ENCODE measurements around the gene PNPLA3. TPM values are rescaled to one million over a fixed set of nuclear protein-coding genes. Genes with fewer than 3 reads are reported as not detected.

Gene PNPLA3
- polyA plus RNA-seq, 1 donor (not counting 4 experiments of a cell fraction or from before 2014, with no cell fraction given): 12.0 TPM

DNA sequence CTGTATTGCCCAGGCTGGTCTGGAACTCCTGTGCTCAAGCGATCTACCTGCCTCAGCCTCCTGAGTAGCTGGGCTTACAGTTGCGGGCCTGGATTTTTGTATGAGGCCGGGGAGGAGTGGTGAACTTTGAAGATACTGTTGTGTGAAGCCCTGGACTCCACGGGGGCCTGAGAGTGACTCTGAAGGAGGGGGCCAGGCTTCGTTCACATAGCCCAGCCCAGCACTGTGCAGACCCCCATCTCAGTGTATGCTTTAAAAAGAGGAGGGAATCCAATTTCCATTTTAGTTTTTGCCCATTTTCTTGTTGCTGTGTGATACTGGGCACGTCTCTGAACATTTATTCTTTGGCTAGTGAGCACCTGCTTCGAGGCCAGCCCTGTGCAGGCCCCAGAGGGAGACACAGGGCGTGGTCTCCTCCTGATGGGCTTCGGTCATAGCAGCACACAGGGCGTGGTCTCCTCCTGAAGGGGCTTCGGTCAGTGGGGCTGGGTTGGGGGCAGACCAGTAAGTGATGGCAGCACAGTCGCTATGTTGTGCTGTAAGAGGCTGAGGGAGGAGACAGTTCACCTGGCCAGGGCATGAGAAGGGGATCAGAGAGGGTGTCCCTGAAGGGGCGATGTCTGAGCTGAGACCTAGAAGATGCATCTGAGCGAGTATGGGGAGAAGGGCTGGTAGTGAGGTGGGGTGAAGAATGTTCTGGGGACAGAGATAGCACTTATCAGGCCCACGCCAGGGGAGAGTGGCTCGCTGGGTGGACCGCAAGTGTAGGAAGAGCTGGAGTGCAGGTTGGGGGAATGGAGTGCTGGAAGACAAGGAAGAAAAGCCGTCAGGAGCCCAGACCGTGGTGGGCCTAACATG, 45.6 kb downstream of the PNPLA3 start:
- Histone ChIP-seq H4K20me1 (ENCODE audit: control insufficient read depth, extremely low read depth, insufficient read depth, low read length) (no peaks in the 10 kb centered on the region), H3K4me3 (ENCODE audit: control insufficient read depth in 2 of 3, extremely low read depth in 1 of 3, insufficient read depth in 2 of 3, low read depth in 1 of 3, low read length in 3 of 3) (no peak overlapping the region), H3K4me2 (ENCODE audit: control insufficient read depth, extremely low read depth, insufficient read depth, low read depth, low read length) (no peak overlapping the region), H3K9me1 (ENCODE audit: control insufficient read depth, extremely low read depth, insufficient read depth, low read length) (no peaks in the 10 kb centered on the region), H3K4me1 (ENCODE audit: control insufficient read depth, extremely low read depth, insufficient read depth, low read length) (no peaks in the 10 kb centered on the region), H3K9me3 (ENCODE audit: control insufficient read depth, low read depth, low read length) (no peaks in the 10 kb centered on the region), H3K79me2 (ENCODE audit: control insufficient read depth, insufficient read depth, low read length) (no peaks in the 10 kb centered on the region), H3K9ac (ENCODE audit: control insufficient read depth, extremely low read depth, insufficient read depth, low read length) (no peak overlapping the region), H3K27ac (ENCODE audit: control insufficient read depth, insufficient read depth, low read length) (no peak overlapping the region), H3K36me3 (ENCODE audit: control insufficient read depth in 2 of 2, extremely low read depth in 1 of 2, insufficient read depth in 2 of 2, low read length in 2 of 2) (peaks cover 13 to 38% of the 10 kb centered on the region in 2 experiments), H2AFZ (ENCODE audit: control insufficient read depth, low read length) (no peak overlapping the region), H3K27me3 (ENCODE audit: control insufficient read depth, extremely low read depth, insufficient read depth, low read length) (no peaks in the 10 kb centered on the region)
- DNase-seq (ENCODE audit: low read depth, low spot score): no peak
- TF ChIP-seq CTCF (optimal IDR thresholded peaks at IDR 0.05 in 1 of 3, IDR thresholded peaks at IDR 0.05 in 1 of 3, conservative IDR thresholded peaks at IDR 0.05 in 1 of 3; ENCODE audit: extremely low read depth in 1 of 3, insufficient read depth in 2 of 3, low read length in 3 of 3): no peak
- TF ChIP-seq EZH2 (IDR thresholded peaks at IDR 0.05; ENCODE audit: low read length): no peak
- dilution Hi-C loops (cut with MboI; ENCODE audit: extremely low pct_ligation_motif_present, low sequenced_read_pairs): no loop called here
- no peak for FAIRE-seq

DNA sequence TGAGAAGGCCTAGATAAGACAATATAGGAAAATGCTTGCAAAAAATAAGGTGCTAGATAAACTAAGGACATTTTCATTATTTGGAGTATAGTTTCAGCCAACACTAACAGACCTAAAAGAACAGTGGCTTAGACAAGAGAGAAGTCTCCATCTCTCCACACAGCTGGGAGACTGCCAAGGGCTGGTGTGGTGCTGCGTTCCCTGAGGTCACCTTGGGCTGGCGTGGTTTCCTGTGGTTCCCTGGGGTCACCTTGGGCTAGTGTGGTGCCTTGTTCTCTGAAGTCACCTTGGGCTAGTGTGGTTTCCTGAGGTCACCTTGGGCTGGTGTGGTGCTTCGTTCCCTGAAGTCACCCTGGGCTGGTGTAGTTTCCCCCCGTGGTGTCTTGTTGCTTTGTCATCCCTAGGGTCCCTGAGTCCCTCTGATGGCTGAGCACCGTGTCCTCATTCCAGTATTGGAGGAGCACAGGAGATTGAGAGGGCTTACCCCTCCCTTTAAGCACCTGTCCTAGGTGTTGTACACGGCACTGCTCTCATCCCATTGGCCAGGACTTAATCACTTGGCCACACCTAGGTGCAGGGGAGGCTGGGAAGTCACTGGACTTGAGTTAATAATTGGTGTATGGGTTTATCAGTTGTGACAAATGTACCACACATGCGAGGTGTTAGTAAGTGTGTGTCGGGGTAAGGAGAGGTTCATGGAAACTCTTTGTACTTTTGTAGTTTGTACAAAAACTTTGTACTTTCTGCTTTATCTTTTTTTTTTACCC, 46.6 kb downstream of the PNPLA3 start:
- Histone ChIP-seq H3K4me3 (ENCODE audit: control insufficient read depth in 2 of 3, extremely low read depth in 1 of 3, insufficient read depth in 2 of 3, low read depth in 1 of 3, low read length in 3 of 3) (no peak overlapping the region), H3K4me1 (ENCODE audit: control insufficient read depth, extremely low read depth, insufficient read depth, low read length) (no peaks in the 10 kb centered on the region), H3K9me3 (ENCODE audit: control insufficient read depth, low read depth, low read length) (no peaks in the 10 kb centered on the region), H3K36me3 (ENCODE audit: control insufficient read depth in 2 of 2, extremely low read depth in 1 of 2, insufficient read depth in 2 of 2, low read length in 2 of 2) (peaks cover 8 to 35% of the 10 kb centered on the region in 2 experiments), H3K27ac (ENCODE audit: control insufficient read depth, insufficient read depth, low read length) (no peak overlapping the region), H4K20me1 (ENCODE audit: control insufficient read depth, extremely low read depth, insufficient read depth, low read length) (no peaks in the 10 kb centered on the region), H3K9ac (ENCODE audit: control insufficient read depth, extremely low read depth, insufficient read depth, low read length) (no peak overlapping the region), H3K4me2 (ENCODE audit: control insufficient read depth, extremely low read depth, insufficient read depth, low read depth, low read length) (no peak overlapping the region), H2AFZ (ENCODE audit: control insufficient read depth, low read length) (no peak overlapping the region), H3K27me3 (ENCODE audit: control insufficient read depth, extremely low read depth, insufficient read depth, low read length) (no peaks in the 10 kb centered on the region), H3K79me2 (ENCODE audit: control insufficient read depth, insufficient read depth, low read length) (no peaks in the 10 kb centered on the region), H3K9me1 (ENCODE audit: control insufficient read depth, extremely low read depth, insufficient read depth, low read length) (no peaks in the 10 kb centered on the region)
- TF ChIP-seq CTCF (optimal IDR thresholded peaks at IDR 0.05 in 1 of 3, IDR thresholded peaks at IDR 0.05 in 1 of 3, conservative IDR thresholded peaks at IDR 0.05 in 1 of 3; ENCODE audit: extremely low read depth in 1 of 3, insufficient read depth in 2 of 3, low read length in 3 of 3) (no peak), EZH2 (IDR thresholded peaks at IDR 0.05; ENCODE audit: low read length) (no peak)
- dilution Hi-C loops (cut with MboI; ENCODE audit: extremely low pct_ligation_motif_present, low sequenced_read_pairs): no loop called here
- FAIRE-seq: no peak
- no peak for DNase-seq (ENCODE audit: low read depth, low spot score)

Data from keratinocyte (primary cell).